Mesendoderm (in vitro differentiated cells): ENCODE data around the gene SLC43A2.

Experiments
- DNase-seq: peaks from one replicate; pipeline ENCODE4 v3.0.0; 2013
- H2AK5ac ChIP-seq: 2 replicates; pipeline ENCODE4 v1.6.1; 2013; ENCODE audit warnings: low read length, inconsistent platforms
- H2BK120ac ChIP-seq: 2 replicates; pipeline ENCODE4 v1.6.1; 2013; ENCODE audit warnings: low read depth, mild to moderate bottlenecking, low read length, moderate library complexity, mixed read lengths
- H2BK15ac ChIP-seq: replicated peaks from 2 replicates; pipeline ENCODE4 v1.6.1; 2013; ENCODE audit warnings: low read depth, mild to moderate bottlenecking, moderate library complexity
- H2BK5ac ChIP-seq: 2 replicates; pipeline ENCODE4 v1.6.1; 2013; ENCODE audit warnings: low read length, inconsistent platforms
- H3K18ac ChIP-seq: 2 replicates; pipeline ENCODE4 v1.6.1; 2013; ENCODE audit warnings: mild to moderate bottlenecking, low read length, mixed read lengths
- H3K23ac ChIP-seq: one replicate; pipeline ENCODE4 v1.6.1; 2013; ENCODE audit warnings: low read length
- H3K27ac ChIP-seq: 2 replicates; pipeline ENCODE4 v1.5.1; 2013; ENCODE audit warnings: low read depth, mild to moderate bottlenecking, inconsistent platforms, low read length, moderate library complexity
- H3K27me3 ChIP-seq: 2 replicates; pipeline ENCODE4 v1.6.1; 2013; ENCODE audit warnings: low read length, control low read depth, mild to moderate bottlenecking, inconsistent platforms; ENCODE audit not compliant: insufficient read depth, poor library complexity
- H3K36me3 ChIP-seq: 2 replicates; pipeline ENCODE4 v1.6.1; 2013; ENCODE audit warnings: low read length, inconsistent platforms; ENCODE audit not compliant: control insufficient read depth, insufficient read depth
- H3K4ac ChIP-seq: one replicate; pipeline ENCODE4 v1.6.1; 2013; ENCODE audit warnings: low read depth, mild to moderate bottlenecking, low read length, moderate library complexity
- H3K4me1 ChIP-seq: 2 replicates; pipeline ENCODE4 v1.6.1; 2013; ENCODE audit warnings: low read depth, low read length, inconsistent platforms; ENCODE audit not compliant: control insufficient read depth
- H3K4me2 ChIP-seq: 2 replicates; pipeline ENCODE4 v1.6.1; 2013; ENCODE audit warnings: low read length
- H3K4me3 ChIP-seq: 2 replicates; pipeline ENCODE4 v1.5.1; 2013; ENCODE audit warnings: mild to moderate bottlenecking, low read length
- H3K56ac ChIP-seq: one replicate; pipeline ENCODE4 v1.6.1; 2013; ENCODE audit warnings: low read length
- H3K79me1 ChIP-seq: 2 replicates; pipeline ENCODE4 v1.6.1; 2013; ENCODE audit warnings: low read length, inconsistent platforms
- H3K79me2 ChIP-seq: 2 replicates; pipeline ENCODE4 v1.6.1; 2013; ENCODE audit warnings: mild to moderate bottlenecking, low read length; ENCODE audit not compliant: control insufficient read depth, insufficient read depth
- H3K9ac ChIP-seq: 2 replicates; pipeline ENCODE4 v1.6.1; 2013; ENCODE audit warnings: low read length, inconsistent platforms
- H4K5ac ChIP-seq: one replicate; pipeline ENCODE4 v1.6.1; 2013; ENCODE audit warnings: low read length
- H4K8ac ChIP-seq: one replicate; pipeline ENCODE4 v1.6.1; 2013; ENCODE audit warnings: low read depth, mild to moderate bottlenecking, control low read depth, low read length, moderate library complexity
- WGBS: extraction: QIAGEN DNeasy Blood & Tissue Kit; methylation state at CpG from one replicate; pipeline ENCODE4 v1.1.7; 2013; ENCODE audit warnings: low lambda C conversion rate, missing lambda C conversion rate; ENCODE audit not compliant: insufficient coverage; ENCODE audit errors: extremely low coverage; 5-methylcytosine and 5-hydroxymethylcytosine counted together

SLC43A2 gene

GRCh38 chr17:1627182-1627981 is 1.3 kb downstream of the SLC43A2 start:
- Histone ChIP-seq H3K4me2 (peak overlapping the region; percentile 100), H4K8ac (no peak overlapping the region), H2BK15ac (no peak overlapping the region), H4K5ac (no peak overlapping the region), H2BK5ac (no peak overlapping the region), H3K9ac (peak overlapping the region; percentile 41), H3K4ac (no peak overlapping the region), H2AK5ac (no peak overlapping the region), H3K36me3 (no peaks in the 10 kb centered on the region), H3K4me3 (no peak overlapping the region), H3K18ac (no peak overlapping the region), H3K23ac (no peak overlapping the region), H2BK120ac (no peak overlapping the region), H3K27me3 (no peaks in the 10 kb centered on the region), H3K79me1 (no peaks in the 10 kb centered on the region), H3K79me2 (no peaks in the 10 kb centered on the region), H3K27ac (no peak overlapping the region), H3K4me1 (no peaks in the 10 kb centered on the region), H3K56ac (peak overlapping the region; percentile 75)
- no peak for DNase-seq
- WGBS, result no CpG with 5 or more reads among the region's 39 CpGs

GRCh38 chr17:1626333-1626732 is 2.3 kb downstream of the SLC43A2 start:
- H3K4ac ChIP-seq, result no peak overlapping the region
- no CpG with 5 or more reads among the region's 3 CpGs for WGBS
- H3K23ac ChIP-seq, result no peak overlapping the region
- H4K8ac ChIP-seq, result no peak overlapping the region
- no peak overlapping the region for H3K27ac ChIP-seq
- no peak overlapping the region for H2AK5ac ChIP-seq
- no peak overlapping the region for H2BK15ac ChIP-seq
- no peak overlapping the region for H2BK5ac ChIP-seq
- H2BK120ac ChIP-seq, result no peak overlapping the region
- no peaks in the 10 kb centered on the region for H3K79me2 ChIP-seq
- H3K56ac ChIP-seq, result no peak overlapping the region
- H3K27me3 ChIP-seq, result no peaks in the 10 kb centered on the region
- H3K4me3 ChIP-seq, result no peak overlapping the region
- H3K79me1 ChIP-seq, result no peaks in the 10 kb centered on the region
- H3K4me1 ChIP-seq, result no peaks in the 10 kb centered on the region
- DNase-seq, result no peak
- H4K5ac ChIP-seq, result no peak overlapping the region
- H3K36me3 ChIP-seq, result no peaks in the 10 kb centered on the region
- no peak overlapping the region for H3K4me2 ChIP-seq
- H3K18ac ChIP-seq, result no peak overlapping the region
- H3K9ac ChIP-seq, result no peak overlapping the region

GRCh38 chr17:1625581-1625980 is 3.1 kb downstream of the SLC43A2 start:
- Histone ChIP-seq H2BK15ac (no peak overlapping the region), H3K4me1 (no peaks in the 10 kb centered on the region), H2AK5ac (no peak overlapping the region), H3K27ac (no peak overlapping the region), H3K9ac (no peak overlapping the region), H3K23ac (no peak overlapping the region), H4K8ac (no peak overlapping the region), H3K4ac (no peak overlapping the region), H3K4me3 (no peak overlapping the region), H3K79me1 (no peaks in the 10 kb centered on the region), H3K27me3 (no peaks in the 10 kb centered on the region), H3K79me2 (no peaks in the 10 kb centered on the region), H4K5ac (no peak overlapping the region), H2BK120ac (no peak overlapping the region), H3K4me2 (no peak overlapping the region), H3K56ac (no peak overlapping the region), H3K36me3 (no peaks in the 10 kb centered on the region), H2BK5ac (no peak overlapping the region), H3K18ac (no peak overlapping the region)
- DNase-seq, result no peak
- WGBS, result no CpG with 5 or more reads among the region's 6 CpGs

GRCh38 chr17:1625053-1625452 is 3.6 kb downstream of the SLC43A2 start:
- H4K8ac ChIP-seq, result no peak overlapping the region
- WGBS, result no CpG with 5 or more reads among the region's 14 CpGs
- H3K36me3 ChIP-seq, result no peaks in the 10 kb centered on the region
- H2AK5ac ChIP-seq, result no peak overlapping the region
- no peak overlapping the region for H2BK5ac ChIP-seq
- H3K27me3 ChIP-seq, result no peaks in the 10 kb centered on the region
- no peak for DNase-seq
- no peak overlapping the region for H3K56ac ChIP-seq
- no peak overlapping the region for H3K4me2 ChIP-seq
- H3K23ac ChIP-seq, result no peak overlapping the region
- H4K5ac ChIP-seq, result no peak overlapping the region
- no peaks in the 10 kb centered on the region for H3K79me2 ChIP-seq
- H3K4ac ChIP-seq, result no peak overlapping the region
- no peaks in the 10 kb centered on the region for H3K4me1 ChIP-seq
- H2BK120ac ChIP-seq, result no peak overlapping the region
- H3K79me1 ChIP-seq, result no peaks in the 10 kb centered on the region
- H3K4me3 ChIP-seq, result no peak overlapping the region
- no peak overlapping the region for H3K27ac ChIP-seq
- no peak overlapping the region for H2BK15ac ChIP-seq
- H3K9ac ChIP-seq, result no peak overlapping the region
- no peak overlapping the region for H3K18ac ChIP-seq

- Histone ChIP-seq H3K56ac (no peak overlapping the region), H3K4me3 (no peak overlapping the region), H3K4me1 (no peaks in the 10 kb centered on the region), H3K4me2 (no peak overlapping the region), H4K5ac (no peak overlapping the region), H3K23ac (no peak overlapping the region), H2BK15ac (no peak overlapping the region), H3K27ac (no peak overlapping the region), H3K79me2 (no peaks in the 10 kb centered on the region), H2BK120ac (no peak overlapping the region), H3K9ac (no peak overlapping the region), H2BK5ac (no peak overlapping the region), H4K8ac (no peak overlapping the region), H3K4ac (no peak overlapping the region), H3K18ac (no peak overlapping the region), H3K79me1 (no peaks in the 10 kb centered on the region), H3K36me3 (no peaks in the 10 kb centered on the region), H3K27me3 (no peaks in the 10 kb centered on the region), H2AK5ac (no peak overlapping the region)
- WGBS, result no CpG with 5 or more reads among the region's 12 CpGs
- no peak for DNase-seq
These were observed 4.0 kb downstream of the SLC43A2 start for GRCh38 chr17:1624650-1625049.
